Fibroblast of the aortic adventitia (primary cell): ENCODE data around the gene CAMK2B. TPM values are rescaled to one million over a fixed set of nuclear protein-coding genes. Genes with fewer than 3 reads are reported as not detected.

Experiments used
- DNase-seq: peaks from one replicate; pipeline ENCODE4 v3.0.0-alpha.2; 2010; ENCODE audit warnings: low read depth
- H3K4me3 ChIP-seq: 2 replicates; pipeline ENCODE4 v1.5.1; 2011; ENCODE audit warnings: low read depth, mild to moderate bottlenecking, control low read depth, low read length, moderate library complexity
- CTCF ChIP-seq: IDR thresholded peaks from 2 replicates; pipeline ENCODE4 v1.5.1; 2011; ENCODE audit warnings: mild to moderate bottlenecking, low read length, control low read depth, inconsistent platforms; ENCODE audit not compliant: insufficient read depth
- total RNA-seq: library from RNA; depleted of rRNA; stranded (reverse); fragments of >200 nt; gene quantifications from 2 replicates; pipeline ENCODE4 v1.2.3, GENCODE V29; 2012; ENCODE audit warnings: low replicate concordance

Gene CAMK2B
- total RNA-seq, 1 donor = 6.4 TPM

- no peak for TF ChIP-seq CTCF
- H3K4me3 ChIP-seq = no peak overlapping the region
- DNase-seq = no peak
These were observed 1.1 kb upstream of the CAMK2B start for GRCh38 chr7:44326261-44327125.

DNA sequence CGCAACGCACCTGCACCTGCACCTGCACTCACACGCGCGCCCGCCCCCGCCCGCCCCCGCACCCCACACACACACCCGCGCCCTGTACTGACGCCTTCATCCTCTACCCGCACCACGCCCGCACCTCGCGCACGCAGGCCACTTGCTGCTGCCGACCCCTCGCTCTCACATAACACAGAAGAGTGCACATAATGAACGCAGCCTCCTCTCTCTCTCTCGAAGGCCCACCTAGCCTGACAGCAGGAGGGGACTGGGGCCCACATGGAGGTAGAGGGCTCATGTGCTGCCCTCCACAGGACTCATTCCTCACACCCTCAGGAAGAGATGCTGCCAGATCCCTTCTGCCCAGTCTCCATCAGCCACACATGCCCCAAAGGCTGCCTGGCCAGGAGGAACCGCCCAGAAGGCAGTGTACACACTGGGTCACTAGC is 432 bp upstream of the CAMK2B start:
- no peak for TF ChIP-seq CTCF
- no peak overlapping the region for H3K4me3 ChIP-seq
- DNase-seq = no peak

DNA sequence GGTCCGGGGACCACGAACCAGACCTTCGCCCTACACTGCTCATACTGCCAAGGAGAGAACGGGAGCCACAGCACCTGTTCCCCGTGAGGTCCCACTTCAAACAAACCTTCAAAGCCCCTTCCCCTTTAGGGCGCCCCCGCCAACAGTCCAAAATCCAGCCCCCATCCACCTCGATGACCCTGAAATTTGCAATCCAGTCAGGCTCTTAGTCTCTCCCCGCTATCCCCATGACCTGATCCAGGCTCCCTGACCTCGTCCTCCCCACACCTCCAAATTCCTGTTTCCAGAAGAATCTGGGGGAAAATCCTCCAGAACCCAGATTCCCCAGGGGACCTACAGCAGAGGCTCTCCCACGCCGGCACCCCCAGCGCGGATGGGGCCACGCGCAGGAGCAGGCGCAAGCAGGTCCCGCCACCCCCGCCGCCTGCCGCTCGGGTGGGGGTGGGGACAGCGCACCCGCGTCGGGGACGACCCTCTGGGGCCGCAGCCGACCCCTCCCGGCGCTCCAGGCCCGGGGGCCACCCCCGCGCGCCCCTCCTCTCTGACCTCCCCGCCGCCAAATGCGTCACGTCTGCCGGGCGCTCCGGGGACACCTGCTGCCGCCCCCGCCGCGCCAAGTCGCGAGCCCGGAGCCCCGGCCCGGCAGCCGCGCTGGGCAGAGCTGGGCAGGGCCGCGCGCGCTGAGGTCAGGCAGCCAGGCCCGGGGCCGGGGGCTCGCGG is 753 bp downstream of the CAMK2B start:
- no peak overlapping the region for H3K4me3 ChIP-seq
- no peak for TF ChIP-seq CTCF
- no peak for DNase-seq

DNA sequence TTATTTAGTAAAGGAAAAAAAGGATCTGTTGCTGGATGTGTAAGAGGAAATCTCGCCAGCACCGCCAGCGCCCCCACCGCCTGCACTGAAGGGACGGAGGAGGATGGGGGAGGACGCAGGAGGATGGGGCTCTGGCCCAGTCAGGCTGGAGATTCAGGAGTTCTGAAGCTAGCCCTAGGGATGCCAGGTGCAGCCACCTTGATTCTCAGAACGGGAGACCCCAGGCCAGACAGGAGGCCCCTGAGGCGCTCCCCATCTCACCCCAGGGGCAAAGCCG is 1.3 kb downstream of the CAMK2B start:
- no peak for DNase-seq
- H3K4me3 ChIP-seq = no peak overlapping the region
- no peak for TF ChIP-seq CTCF

GRCh38 chr7:44323381-44324203 is 1.8 kb downstream of the CAMK2B start:
- no peak overlapping the region for H3K4me3 ChIP-seq
- no peak for DNase-seq
- no peak for TF ChIP-seq CTCF

DNA sequence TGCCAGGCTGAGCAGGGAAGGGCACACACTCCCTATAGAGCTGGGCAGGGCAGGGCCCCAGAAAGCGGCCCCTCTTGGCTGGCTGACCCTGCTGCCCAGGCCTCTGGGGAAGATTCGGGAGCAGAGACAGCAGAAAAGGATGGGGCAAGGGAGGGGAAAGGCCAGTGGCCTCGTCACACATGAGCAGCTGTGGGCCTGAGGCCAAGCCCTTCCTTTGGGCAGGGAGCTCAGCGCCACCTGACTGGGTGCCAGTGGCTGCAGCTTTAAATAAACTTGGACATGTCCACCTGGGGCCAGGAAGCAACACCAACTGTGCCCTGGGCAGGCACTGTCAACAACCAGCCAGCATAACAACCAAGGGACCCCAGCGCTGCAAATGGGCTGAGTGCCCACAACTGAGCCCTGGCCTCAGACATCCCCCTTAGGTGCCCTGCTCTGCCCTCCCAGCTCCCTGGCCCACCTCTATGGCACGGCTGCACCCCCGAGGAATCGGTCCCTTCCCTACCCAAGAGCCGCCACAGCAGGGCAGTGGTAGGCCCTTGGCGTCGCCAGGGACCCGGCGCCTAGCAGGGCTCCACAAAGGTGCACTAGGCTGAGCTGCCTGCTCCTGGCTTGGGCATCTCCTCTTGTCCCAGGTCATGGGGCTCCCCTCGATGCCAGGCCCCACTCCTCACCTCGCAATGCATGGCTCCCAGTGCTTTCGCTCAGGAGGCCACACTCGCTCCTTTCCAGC is 2.6 kb downstream of the CAMK2B start:
- no peak for TF ChIP-seq CTCF
- no peak for DNase-seq
- no peak overlapping the region for H3K4me3 ChIP-seq
